HCT116 (cell line): ENCODE data around the gene FUT6. TPM values are rescaled to one million over a fixed set of nuclear protein-coding genes. Genes with fewer than 3 reads are reported as not detected.

Experiments used
- ATAC-seq: fragments of 200-7000 bp; cut with Tn5 transposase; 2 replicates; pipeline ENCODE4 v1.9.1; 2020; ENCODE audit warnings: mild to moderate bottlenecking, moderate library complexity
- BruUV-seq: library from RNA; stranded (reverse); fragments of 400-500 nt; replicated peaks from 2 replicates; lab custom pipeline; 2021; lab: Mats Ljungman, UMichigan
- CTCF ChIA-PET: fragments of 300-600 bp; sonication (Branson Sonifier 250); formaldehyde crosslinking; loops from one replicate; lab custom pipeline; 2021; ENCODE audit warnings: antibody characterized with exemption; lab: Charles Lee
- POLR2A ChIA-PET: fragments of 300-600, 350-600 bp; sonication (Branson Sonifier 250); formaldehyde crosslinking; loops from one replicate; lab custom pipeline; 2021; ENCODE audit warnings: antibody characterized with exemption; lab: Charles Lee
- RAD21 ChIA-PET, 2 experiments: fragments of 300-600 bp; sonication (Branson Sonifier 250); formaldehyde crosslinking; loops; one replicate each; lab custom pipeline; 2023; ENCODE audit warnings: low total read pairs in 2 of 2; ENCODE audit not compliant: uncharacterized antibody in 2 of 2, unreplicated experiment in 2 of 2, low non-redundant PET in 1 of 2; lab: Charles Lee
- DNase-seq: peaks from one replicate; pipeline ENCODE4 v3.0.0-alpha.2; 2010; ENCODE audit warnings: low read depth, low spot score
- H2AFZ ChIP-seq: fragments of 200-600 bp; shearing (Covaris generic), sonication (generic); 2 replicates; pipeline ENCODE4 v1.6.1; 2017; ENCODE audit warnings: low read depth, mixed run types, mixed read lengths, antibody characterized with exemption, low read length; ENCODE audit not compliant: poor library complexity, severe bottlenecking
- H3K27ac ChIP-seq: 2 replicates; pipeline ENCODE4 v1.5.1; 2012; ENCODE audit warnings: low read depth, low read length
- H3K27me3 ChIP-seq: fragments of 200-600 bp; sonication (generic); 2 replicates; pipeline ENCODE4 v1.6.1; 2016; ENCODE audit warnings: mixed run types, low read length, mixed read lengths; ENCODE audit not compliant: insufficient read depth
- H3K36me3 ChIP-seq, 2 experiments: fragments of 200-500 bp in 1 of 2; fragments of 200-600 bp in 1 of 2; sonication (Bioruptor generic) in 1 of 2; sonication (generic) in 1 of 2; 2 replicates each; pipeline versions ENCODE4 v1.5.1 to v1.6.1; 2014 to 2016; ENCODE audit warnings: low read length in 2 of 2, inconsistent platforms in 1 of 2, mixed read lengths in 1 of 2, mixed run types in 1 of 2; ENCODE audit not compliant: insufficient read depth in 2 of 2, control insufficient read depth in 1 of 2
- H3K4me1 ChIP-seq, 2 experiments: fragments of 200-600 bp in 1 of 2; sonication (generic) in 1 of 2; 2 replicates each; pipeline versions ENCODE4 v1.5.1 to v1.6.1; 2012 to 2017; ENCODE audit warnings: low read length in 2 of 2, inconsistent platforms in 1 of 2, mild to moderate bottlenecking in 1 of 2, mixed read lengths in 1 of 2, mixed run types in 1 of 2, moderate library complexity in 1 of 2; ENCODE audit not compliant: insufficient read depth in 2 of 2, control insufficient read depth in 1 of 2
- H3K4me2 ChIP-seq: fragments of 200-600 bp; sonication (generic); 2 replicates; pipeline ENCODE4 v1.6.1; 2017; ENCODE audit warnings: mixed run types, low read length, mixed read lengths
- H3K4me3 ChIP-seq, 2 experiments: fragments of 200-600 bp in 1 of 2; sonication (generic) in 1 of 2; replicated peaks in 1 of 2; 2 replicates each; pipeline ENCODE4 v1.5.1; 2011 to 2016; ENCODE audit warnings: low read length in 2 of 2, control low read depth in 1 of 2, low read depth in 1 of 2, mild to moderate bottlenecking in 1 of 2, mixed read lengths in 1 of 2, mixed run types in 1 of 2
- H3K79me2 ChIP-seq: fragments of 200-600 bp; sonication (generic); 2 replicates; pipeline ENCODE4 v1.6.1; 2017; ENCODE audit warnings: mild to moderate bottlenecking, mixed run types, low read length, moderate library complexity, mixed read lengths; ENCODE audit not compliant: insufficient read depth
- H3K9ac ChIP-seq: fragments of 200-600 bp; sonication (generic); 2 replicates; pipeline ENCODE4 v1.6.1; 2016; ENCODE audit warnings: low read length, mixed read lengths
- H3K9me2 ChIP-seq: fragments of 200-600 bp; sonication (generic), shearing (Covaris generic); 2 replicates; pipeline ENCODE4 v1.6.1; 2017; ENCODE audit warnings: mixed run types, mild to moderate bottlenecking, moderate library complexity; ENCODE audit not compliant: insufficient read depth
- H3K9me3 ChIP-seq, 2 experiments: fragments of 200-500 bp in 1 of 2; fragments of 200-600 bp in 1 of 2; sonication (Bioruptor generic) in 1 of 2; sonication (generic) in 1 of 2; 2 replicates each; pipeline ENCODE4 v1.6.1; 2014 to 2017; ENCODE audit warnings: low read length in 2 of 2, mixed read lengths in 2 of 2, inconsistent platforms in 1 of 2, low read depth in 1 of 2, mild to moderate bottlenecking in 1 of 2, mixed run types in 1 of 2, moderate library complexity in 1 of 2; ENCODE audit not compliant: control insufficient read depth in 1 of 2, insufficient read depth in 1 of 2
- H4K20me1 ChIP-seq: fragments of 200-600 bp; sonication (generic), shearing (Covaris generic); 2 replicates; pipeline ENCODE4 v1.6.1; 2017; ENCODE audit warnings: mixed run types, mild to moderate bottlenecking, moderate library complexity; ENCODE audit not compliant: insufficient read depth
- CBX3 ChIP-seq: IDR thresholded peaks from 2 replicates; pipeline ENCODE4 v1.6.1; 2012; ENCODE audit warnings: low read depth
- EGR1 ChIP-seq: IDR thresholded peaks from 2 replicates; pipeline ENCODE4 v1.6.1; 2012; ENCODE audit warnings: low read depth
- ELF1 ChIP-seq: IDR thresholded peaks from 2 replicates; pipeline ENCODE4 v1.6.1; 2012; ENCODE audit warnings: low read depth, borderline replicate concordance
- EZH2 ChIP-seq: fragments of 200-600 bp; sonication (generic); IDR thresholded peaks from 2 replicates; pipeline ENCODE4 v1.6.1; 2017; ENCODE audit warnings: antibody characterized with exemption, mixed run types
- EZH2phosphoT487 ChIP-seq: fragments of 200-600 bp; IDR thresholded peaks from 2 replicates; pipeline ENCODE4 v1.6.1; 2018; ENCODE audit warnings: antibody characterized with exemption, borderline replicate concordance
- FOSL1 ChIP-seq: IDR thresholded peaks from 2 replicates; pipeline ENCODE4 v1.6.1; 2012; ENCODE audit warnings: low read depth
- JUND ChIP-seq: IDR thresholded peaks from 2 replicates; pipeline ENCODE4 v1.6.1; 2012
- POLR2A ChIP-seq: IDR thresholded peaks from 2 replicates; pipeline ENCODE4 v1.7.0; 2011; ENCODE audit warnings: borderline replicate concordance; ENCODE audit not compliant: insufficient read depth, insufficient read length; ENCODE audit errors: extremely low read depth
- RAD21 ChIP-seq: IDR thresholded peaks from 2 replicates; pipeline ENCODE4 v1.6.1; 2012; ENCODE audit warnings: low read depth, mild to moderate bottlenecking
- SIN3A ChIP-seq: IDR thresholded peaks from 2 replicates; pipeline ENCODE4 v1.6.1; 2012; ENCODE audit warnings: low read depth
- YY1 ChIP-seq: IDR thresholded peaks from 2 replicates; pipeline ENCODE4 v1.6.1; 2011; ENCODE audit warnings: low read length, low read depth, moderate library complexity, mild to moderate bottlenecking; ENCODE audit not compliant: insufficient replicate concordance; ENCODE audit errors: extremely low read depth
- ZFX ChIP-seq: fragments of 450-650 bp; IDR thresholded peaks from 2 replicates; pipeline ENCODE4 v1.6.1; 2017
- ZNF274 ChIP-seq: fragments of 200-500 bp; sonication (Bioruptor generic); IDR thresholded peaks from 2 replicates; pipeline ENCODE4 v1.6.1; 2014; ENCODE audit warnings: mild to moderate bottlenecking, low read depth, low read length, inconsistent platforms
- intact Hi-C: fragments of 100-400 bp; cut with micrococcal nuclease; formaldehyde crosslinking; loops from 2 replicates; pipeline ENCODE4 v1.10.0; 2022
- total RNA-seq: library from RNA; stranded (reverse); gene quantifications from one replicate; pipeline ENCODE4 v1.2.1, GENCODE V29; 2021; ENCODE audit not compliant: unreplicated experiment
- TF ChIP-seq, protein P1 (sequence below): IDR thresholded peaks from 2 replicates; pipeline ENCODE4 v1.6.1; 2011; ENCODE audit warnings: mild to moderate bottlenecking, low read length, moderate library complexity; ENCODE audit not compliant: insufficient replicate concordance; ENCODE audit errors: extremely low read depth
- TF ChIP-seq, protein P2 (sequence below): IDR thresholded peaks from 2 replicates; pipeline ENCODE4 v1.6.1; 2012
- TF ChIP-seq, protein P3 (sequence below): IDR thresholded peaks from 2 replicates; pipeline ENCODE4 v1.6.1; 2012; ENCODE audit warnings: low read depth

Gene FUT6
- total RNA-seq, 1 experiment from 2014 or later, result not detected

GRCh38 chr19:5820785-5821184 lies 18.7 kb downstream of the FUT6 start:
- Histone ChIP-seq H3K4me1 (peaks cover 0 to 3% of the 10 kb centered on the region in 2 experiments; a peak in 1 of 4 replicates), H3K4me2 (no peak overlapping the region), H3K9me2 (no peaks in the 10 kb centered on the region), H3K36me3 (no peaks in the 10 kb centered on the region), H3K27ac (no peak overlapping the region), H3K4me3 (no peak overlapping the region), H3K9ac (no peak overlapping the region), H2AFZ (no peak overlapping the region), H3K9me3 (no peaks in the 10 kb centered on the region), H4K20me1 (no peaks in the 10 kb centered on the region), H3K27me3 (no peaks in the 10 kb centered on the region), H3K79me2 (no peaks in the 10 kb centered on the region)
- ChIA-PET CTCF (interaction anchor here (5.1 kb wide), 1 partner anchor 17 kb away, joined by 45 read pairs; the partner anchor contains the start of gene NRTN), POLR2A (no interaction called here), RAD21 (no interaction called here)
- intact Hi-C loops, result no loop called here
- TF ChIP-seq, protein P1, sequence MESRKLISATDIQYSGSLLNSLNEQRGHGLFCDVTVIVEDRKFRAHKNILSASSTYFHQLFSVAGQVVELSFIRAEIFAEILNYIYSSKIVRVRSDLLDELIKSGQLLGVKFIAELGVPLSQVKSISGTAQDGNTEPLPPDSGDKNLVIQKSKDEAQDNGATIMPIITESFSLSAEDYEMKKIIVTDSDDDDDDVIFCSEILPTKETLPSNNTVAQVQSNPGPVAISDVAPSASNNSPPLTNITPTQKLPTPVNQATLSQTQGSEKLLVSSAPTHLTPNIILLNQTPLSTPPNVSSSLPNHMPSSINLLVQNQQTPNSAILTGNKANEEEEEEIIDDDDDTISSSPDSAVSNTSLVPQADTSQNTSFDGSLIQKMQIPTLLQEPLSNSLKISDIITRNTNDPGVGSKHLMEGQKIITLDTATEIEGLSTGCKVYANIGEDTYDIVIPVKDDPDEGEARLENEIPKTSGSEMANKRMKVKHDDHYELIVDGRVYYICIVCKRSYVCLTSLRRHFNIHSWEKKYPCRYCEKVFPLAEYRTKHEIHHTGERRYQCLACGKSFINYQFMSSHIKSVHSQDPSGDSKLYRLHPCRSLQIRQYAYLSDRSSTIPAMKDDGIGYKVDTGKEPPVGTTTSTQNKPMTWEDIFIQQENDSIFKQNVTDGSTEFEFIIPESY, result no peak
- TF ChIP-seq JUND (no peak), ZNF274 (no peak), ELF1 (no peak), EGR1 (no peak), SIN3A (no peak), EZH2phosphoT487 (no peak), YY1 (no peak), ZFX (no peak), EZH2 (no peak), CBX3 (no peak), POLR2A (no peak), RAD21 (no peak), FOSL1 (no peak)
- TF ChIP-seq, protein P2, sequence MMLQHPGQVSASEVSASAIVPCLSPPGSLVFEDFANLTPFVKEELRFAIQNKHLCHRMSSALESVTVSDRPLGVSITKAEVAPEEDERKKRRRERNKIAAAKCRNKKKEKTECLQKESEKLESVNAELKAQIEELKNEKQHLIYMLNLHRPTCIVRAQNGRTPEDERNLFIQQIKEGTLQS, result no peak
- TF ChIP-seq, protein P3, sequence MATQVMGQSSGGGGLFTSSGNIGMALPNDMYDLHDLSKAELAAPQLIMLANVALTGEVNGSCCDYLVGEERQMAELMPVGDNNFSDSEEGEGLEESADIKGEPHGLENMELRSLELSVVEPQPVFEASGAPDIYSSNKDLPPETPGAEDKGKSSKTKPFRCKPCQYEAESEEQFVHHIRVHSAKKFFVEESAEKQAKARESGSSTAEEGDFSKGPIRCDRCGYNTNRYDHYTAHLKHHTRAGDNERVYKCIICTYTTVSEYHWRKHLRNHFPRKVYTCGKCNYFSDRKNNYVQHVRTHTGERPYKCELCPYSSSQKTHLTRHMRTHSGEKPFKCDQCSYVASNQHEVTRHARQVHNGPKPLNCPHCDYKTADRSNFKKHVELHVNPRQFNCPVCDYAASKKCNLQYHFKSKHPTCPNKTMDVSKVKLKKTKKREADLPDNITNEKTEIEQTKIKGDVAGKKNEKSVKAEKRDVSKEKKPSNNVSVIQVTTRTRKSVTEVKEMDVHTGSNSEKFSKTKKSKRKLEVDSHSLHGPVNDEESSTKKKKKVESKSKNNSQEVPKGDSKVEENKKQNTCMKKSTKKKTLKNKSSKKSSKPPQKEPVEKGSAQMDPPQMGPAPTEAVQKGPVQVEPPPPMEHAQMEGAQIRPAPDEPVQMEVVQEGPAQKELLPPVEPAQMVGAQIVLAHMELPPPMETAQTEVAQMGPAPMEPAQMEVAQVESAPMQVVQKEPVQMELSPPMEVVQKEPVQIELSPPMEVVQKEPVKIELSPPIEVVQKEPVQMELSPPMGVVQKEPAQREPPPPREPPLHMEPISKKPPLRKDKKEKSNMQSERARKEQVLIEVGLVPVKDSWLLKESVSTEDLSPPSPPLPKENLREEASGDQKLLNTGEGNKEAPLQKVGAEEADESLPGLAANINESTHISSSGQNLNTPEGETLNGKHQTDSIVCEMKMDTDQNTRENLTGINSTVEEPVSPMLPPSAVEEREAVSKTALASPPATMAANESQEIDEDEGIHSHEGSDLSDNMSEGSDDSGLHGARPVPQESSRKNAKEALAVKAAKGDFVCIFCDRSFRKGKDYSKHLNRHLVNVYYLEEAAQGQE, result no peak
- DNase-seq, result no peak
- ATAC-seq, result no peak
- BruUV-seq, result no TSS peak
